ENCODE measurements around the gene OOSP2. TPM values are rescaled to one million over a fixed set of nuclear protein-coding genes. Genes with fewer than 3 reads are reported as not detected.

Gene OOSP2
- total RNA-seq, 4 donors from 2014 or later, result not detected

- TF ChIP-seq CTCF (IDR thresholded peaks at IDR 0.05) (no peak), POLR2AphosphoS5 (IDR thresholded peaks at IDR 0.05) (no peak), POLR2A (IDR thresholded peaks at IDR 0.05) (no peak), EP300 (IDR thresholded peaks at IDR 0.05) (no peak)
- 70% methylated on average over 8 of the region's 8 CpGs for WGBS
- DNase-seq (ENCODE audit: low spot score in 2 of 2), result no peak
- Histone ChIP-seq H3K4me1 (no peaks in the 10 kb centered on the region), H3K27me3 (no peaks in the 10 kb centered on the region), H3K9me3 (no peaks in the 10 kb centered on the region), H3K4me3 (no peak within 1 kb of the TSS), H3K27ac (no peak within 1 kb of the TSS), H3K36me3 (no peaks in the 10 kb centered on the region)
Observed at GRCh38 chr11:60056349-60056969, 16.2 kb downstream of the OOSP2 start, which contains the start of gene MS4A3. Gene MS4A3, plus strand, starts transcription at chr11:60056665. Its CDS starts 4,496 bp downstream, at chr11:60061161.

- no peaks in the 10 kb centered on the region for H3K4me1 ChIP-seq
- no peak for TF ChIP-seq EP300 (IDR thresholded peaks at IDR 0.05)
- no peak for TF ChIP-seq POLR2A (IDR thresholded peaks at IDR 0.05)
- TF ChIP-seq CTCF (IDR thresholded peaks at IDR 0.05), result no peak
- TF ChIP-seq POLR2AphosphoS5 (IDR thresholded peaks at IDR 0.05), result no peak
- H3K27me3 ChIP-seq, result no peaks in the 10 kb centered on the region
- no peaks in the 10 kb centered on the region for H3K36me3 ChIP-seq
- H3K4me3 ChIP-seq, result no peak overlapping the region
- no peak for DNase-seq (ENCODE audit: low spot score in 2 of 2)
- WGBS, result 85% methylated on average over 3 of the region's 3 CpGs
- H3K27ac ChIP-seq, result no peak overlapping the region
- H3K9me3 ChIP-seq, result no peaks in the 10 kb centered on the region
Observed at GRCh38 chr11:60059052-60059451, 18.8 kb downstream of the OOSP2 start.

GRCh38 chr11:60059521-60060240 lies 19.5 kb downstream of the OOSP2 start:
- H3K4me1 ChIP-seq, result no peaks in the 10 kb centered on the region
- no peaks in the 10 kb centered on the region for H3K9me3 ChIP-seq
- no peaks in the 10 kb centered on the region for H3K36me3 ChIP-seq
- TF ChIP-seq CTCF (IDR thresholded peaks at IDR 0.05) (no peak), POLR2A (IDR thresholded peaks at IDR 0.05) (no peak), POLR2AphosphoS5 (IDR thresholded peaks at IDR 0.05) (no peak), EP300 (IDR thresholded peaks at IDR 0.05) (no peak)
- 89% methylated on average over 4 of the region's 4 CpGs for WGBS
- H3K4me3 ChIP-seq, result no peak overlapping the region
- DNase-seq (ENCODE audit: low spot score in 2 of 2), result no peak
- H3K27ac ChIP-seq, result no peak overlapping the region
- H3K27me3 ChIP-seq, result no peaks in the 10 kb centered on the region

GRCh38 chr11:60064111-60064510 lies 23.9 kb downstream of the OOSP2 start:
- no peaks in the 10 kb centered on the region for H3K36me3 ChIP-seq
- no peak for DNase-seq (ENCODE audit: low spot score in 2 of 2)
- H3K27ac ChIP-seq, result no peak overlapping the region
- no peaks in the 10 kb centered on the region for H3K27me3 ChIP-seq
- H3K4me1 ChIP-seq, result no peaks in the 10 kb centered on the region
- TF ChIP-seq POLR2AphosphoS5 (IDR thresholded peaks at IDR 0.05), result no peak
- no peak for TF ChIP-seq EP300 (IDR thresholded peaks at IDR 0.05)
- no peak for TF ChIP-seq CTCF (IDR thresholded peaks at IDR 0.05)
- no peak for TF ChIP-seq POLR2A (IDR thresholded peaks at IDR 0.05)
- no peaks in the 10 kb centered on the region for H3K9me3 ChIP-seq
- no peak overlapping the region for H3K4me3 ChIP-seq
- 68% methylated on average over 1 of the region's 1 CpG for WGBS

- Histone ChIP-seq H3K36me3 (no peaks in the 10 kb centered on the region), H3K4me1 (no peaks in the 10 kb centered on the region), H3K9me3 (no peaks in the 10 kb centered on the region), H3K27me3 (no peaks in the 10 kb centered on the region), H3K27ac (no peak overlapping the region), H3K4me3 (no peak overlapping the region)
- 91% methylated on average over 1 of the region's 1 CpG for WGBS
- no peak for TF ChIP-seq POLR2A (IDR thresholded peaks at IDR 0.05)
- TF ChIP-seq CTCF (IDR thresholded peaks at IDR 0.05), result no peak
- TF ChIP-seq EP300 (IDR thresholded peaks at IDR 0.05), result no peak
- no peak for TF ChIP-seq POLR2AphosphoS5 (IDR thresholded peaks at IDR 0.05)
- no peak for DNase-seq (ENCODE audit: low spot score in 2 of 2)
Observed at GRCh38 chr11:60065801-60066200, 25.6 kb downstream of the OOSP2 start.
